ENCODE data around the gene CLDN16. TPM values are rescaled to one million over a fixed set of nuclear protein-coding genes. Genes with fewer than 3 reads are reported as not detected.

CLDN16 gene
- total RNA-seq, 2 donors from 2014 or later = not detected

GRCh38 chr3:190375671-190376070 lies 12.3 kb upstream of the CLDN16 start:
- no peak for DNase-seq (ENCODE audit: low spot score)
- intact Hi-C loops (cut with DNase I) = no loop called here

GRCh38 chr3:190378240-190378891 lies 9.6 kb upstream of the CLDN16 start:
- DNase-seq (ENCODE audit: low spot score) = no peak
- intact Hi-C loops (cut with DNase I) = no loop called here

GRCh38 chr3:190380184-190380583 lies 7.8 kb upstream of the CLDN16 start:
- no peak for DNase-seq (ENCODE audit: low spot score)
- intact Hi-C loops (cut with DNase I) = no loop called here

DNA sequence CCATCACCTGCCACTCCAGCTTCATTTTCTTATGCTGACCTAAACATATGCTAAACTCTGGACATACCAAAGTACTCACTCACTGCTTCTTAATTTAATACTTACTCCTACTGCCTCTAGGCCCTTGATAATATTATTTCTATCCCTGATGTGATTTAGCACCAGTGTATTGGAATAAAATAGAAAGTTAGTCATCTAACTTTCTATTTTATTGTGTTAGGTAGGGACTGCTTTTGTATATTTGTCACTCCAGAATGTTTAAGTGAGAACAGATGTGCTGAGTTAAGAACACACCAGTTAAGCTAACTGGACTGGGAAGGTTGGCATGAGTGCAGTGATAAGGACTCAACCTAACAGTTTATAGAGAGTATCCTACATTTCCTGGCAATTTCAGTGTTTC lies 6.5 kb upstream of the CLDN16 start:
- intact Hi-C loops (cut with DNase I) = no loop called here
- no peak for DNase-seq (ENCODE audit: low spot score)

- DNase-seq (ENCODE audit: low spot score) = no peak
- intact Hi-C loops (cut with DNase I) = no loop called here
Observed at GRCh38 chr3:190382082-190382481, 5.9 kb upstream of the CLDN16 start.

DNA sequence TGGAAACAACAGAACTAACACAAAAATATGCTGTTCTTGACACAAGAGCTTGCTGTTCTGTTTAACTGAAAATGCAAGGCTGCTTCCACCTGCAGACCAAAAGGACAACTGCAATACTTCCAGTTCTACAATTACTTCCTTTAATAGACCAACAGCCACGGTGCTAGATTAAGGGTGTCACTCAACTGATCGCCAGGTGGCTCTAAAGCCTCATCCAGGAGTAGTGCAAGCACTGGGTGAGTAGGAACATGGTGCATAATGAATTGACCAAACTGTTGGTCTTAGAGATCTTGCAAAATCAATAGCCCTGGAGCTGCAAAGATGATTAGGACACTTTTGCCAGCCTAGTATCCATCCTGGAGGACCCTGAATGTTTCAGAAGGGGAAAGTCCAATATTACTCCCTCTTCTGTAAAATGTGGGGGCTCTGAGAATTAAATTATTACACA lies 3.6 kb upstream of the CLDN16 start:
- DNase-seq (ENCODE audit: low spot score) = no peak
- intact Hi-C loops (cut with DNase I) = no loop called here

DNA sequence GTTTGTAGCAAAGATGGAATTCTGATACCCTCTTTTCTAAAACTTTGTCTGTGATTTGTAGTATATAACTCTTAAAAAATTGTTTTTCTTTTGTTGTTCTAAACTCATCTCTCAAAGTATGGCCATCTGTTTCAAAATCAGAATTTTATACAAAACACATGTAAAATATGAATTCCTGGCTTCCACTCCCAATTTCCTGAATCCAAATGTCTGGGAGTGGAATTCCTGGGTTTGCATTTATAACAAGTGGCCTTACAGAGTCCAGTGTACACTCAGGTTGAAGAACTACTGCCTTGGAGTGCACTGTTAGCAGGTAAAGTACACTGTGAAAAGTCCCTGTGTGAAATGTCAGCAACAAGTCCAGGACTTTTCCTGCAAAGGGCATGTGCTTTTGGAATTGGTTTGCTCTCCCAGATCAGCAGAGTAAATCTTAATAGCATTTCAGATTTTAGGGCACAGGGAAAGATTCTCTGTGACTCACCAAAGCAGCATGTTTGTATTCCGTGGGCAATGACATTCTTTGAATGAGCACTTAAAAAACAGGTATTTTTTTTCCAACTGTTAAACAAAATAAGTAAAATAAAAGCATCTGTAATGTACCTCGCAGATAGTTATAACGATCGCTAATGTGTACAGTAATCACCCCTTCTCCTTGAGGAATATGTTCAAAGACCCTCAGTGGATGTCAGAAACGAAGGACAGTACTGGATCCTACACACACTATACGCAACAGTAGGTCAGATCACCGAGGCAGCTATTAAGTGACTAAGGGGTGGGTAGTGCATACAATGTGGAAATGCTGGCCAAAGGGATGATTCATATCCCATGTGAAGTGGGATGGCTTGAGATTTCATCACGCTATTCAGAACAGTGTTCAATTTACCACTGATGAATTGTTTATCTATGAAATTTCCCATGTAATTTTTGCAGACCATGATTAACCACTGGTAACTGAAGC lies 2.0 kb upstream of the CLDN16 start:
- no peak for DNase-seq (ENCODE audit: low spot score)
- intact Hi-C loops (cut with DNase I) = no loop called here

DNA sequence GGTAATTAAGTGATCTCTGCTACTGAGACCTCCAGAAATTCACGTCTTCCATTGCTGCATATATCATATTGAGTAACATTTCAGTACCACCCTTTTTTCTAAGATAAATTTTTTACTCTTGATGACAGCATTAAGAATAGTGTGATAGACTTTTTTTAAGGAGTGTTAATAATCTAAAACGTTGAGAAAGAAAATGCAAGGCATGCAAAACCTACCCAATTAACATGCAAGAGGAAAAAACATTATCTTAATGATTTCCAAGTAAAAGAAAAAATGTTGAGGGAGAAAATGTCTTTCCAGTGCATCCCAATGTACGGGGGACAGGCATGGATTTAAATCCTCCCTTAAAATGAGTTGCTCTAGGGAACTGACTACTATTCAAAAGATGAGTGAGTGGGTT lies 740 bp downstream of the CLDN16 start:
- no peak for DNase-seq (ENCODE audit: low spot score)
- intact Hi-C loops (cut with DNase I) = no loop called here

- intact Hi-C loops (cut with DNase I) = no loop called here
- DNase-seq (ENCODE audit: low spot score) = no peak
Observed at GRCh38 chr3:190396001-190396400, 8.0 kb downstream of the CLDN16 start.

GRCh38 chr3:190397889-190398288 lies 9.9 kb downstream of the CLDN16 start:
- intact Hi-C loops (cut with DNase I) = no loop called here
- DNase-seq (ENCODE audit: low spot score) = no peak

DNA sequence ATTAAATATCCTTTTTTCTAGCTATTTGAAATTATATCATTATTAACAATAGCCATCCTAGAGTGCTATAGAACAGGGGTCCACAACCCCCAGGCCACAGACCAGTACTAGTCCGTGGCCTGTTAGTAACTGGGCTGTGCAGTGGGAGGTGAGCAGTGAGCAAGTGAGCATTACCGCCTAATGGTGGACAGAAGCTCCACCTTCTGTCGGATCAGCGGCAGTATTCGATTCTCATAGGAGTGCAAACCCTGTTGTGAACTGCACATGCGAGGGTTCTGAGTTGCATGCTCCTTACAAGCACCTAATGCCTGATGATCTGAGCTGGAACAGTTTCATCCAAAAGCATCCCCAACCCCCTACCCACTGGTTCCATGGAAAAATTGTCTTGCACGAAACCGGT lies 11.7 kb downstream of the CLDN16 start:
- DNase-seq (ENCODE audit: low spot score) = no peak
- intact Hi-C loops (cut with DNase I) = no loop called here

GRCh38 chr3:190401963-190402362 lies 14.0 kb downstream of the CLDN16 start:
- intact Hi-C loops (cut with DNase I) = no loop called here
- no peak for DNase-seq (ENCODE audit: low spot score)

- intact Hi-C loops (cut with DNase I) = no loop called here
- no peak for DNase-seq (ENCODE audit: low spot score)
Observed at GRCh38 chr3:190404715-190405114, 16.8 kb downstream of the CLDN16 start.

- DNase-seq (ENCODE audit: low spot score) = no peak
- intact Hi-C loops (cut with DNase I) = no loop called here
Observed at GRCh38 chr3:190414297-190414696, 26.3 kb downstream of the CLDN16 start.

DNA sequence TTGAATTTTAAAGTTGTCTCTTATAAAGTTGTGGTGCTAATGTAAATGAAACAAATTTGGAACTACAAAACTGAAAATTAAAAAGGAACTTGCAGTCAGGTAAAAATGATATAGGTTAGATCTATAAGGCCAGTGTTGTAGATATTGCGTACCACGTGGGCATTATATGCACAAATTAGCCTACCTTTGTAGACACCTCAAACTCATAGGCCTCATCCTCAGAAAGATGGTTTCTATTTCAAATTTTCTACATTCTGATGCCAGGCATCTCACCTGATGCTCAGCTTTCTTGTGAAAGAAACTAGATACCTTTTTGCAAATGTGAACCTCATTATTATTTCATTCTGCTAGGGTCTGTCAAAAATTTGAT lies 36.1 kb downstream of the CLDN16 start:
- intact Hi-C loops (cut with DNase I) = loop anchor here in 1 of 2 donors (10.0 kb wide), 1 partner anchor 189 kb away; no protein-coding TSS in a partner anchor
- DNase-seq (ENCODE audit: low spot score) = no peak

- intact Hi-C loops (cut with DNase I) = loop anchor here in 1 of 2 donors (10.0 kb wide), 1 partner anchor 190 kb away; no protein-coding TSS in a partner anchor
- DNase-seq (ENCODE audit: low spot score) = no peak
Observed at GRCh38 chr3:190424478-190425439, 36.8 kb downstream of the CLDN16 start.

GRCh38 chr3:190425833-190426232 lies 37.9 kb downstream of the CLDN16 start:
- no peak for DNase-seq (ENCODE audit: low spot score)
- intact Hi-C loops (cut with DNase I) = loop anchor here in 1 of 2 donors (10.0 kb wide), 1 partner anchor 191 kb away; no protein-coding TSS in a partner anchor

DNA sequence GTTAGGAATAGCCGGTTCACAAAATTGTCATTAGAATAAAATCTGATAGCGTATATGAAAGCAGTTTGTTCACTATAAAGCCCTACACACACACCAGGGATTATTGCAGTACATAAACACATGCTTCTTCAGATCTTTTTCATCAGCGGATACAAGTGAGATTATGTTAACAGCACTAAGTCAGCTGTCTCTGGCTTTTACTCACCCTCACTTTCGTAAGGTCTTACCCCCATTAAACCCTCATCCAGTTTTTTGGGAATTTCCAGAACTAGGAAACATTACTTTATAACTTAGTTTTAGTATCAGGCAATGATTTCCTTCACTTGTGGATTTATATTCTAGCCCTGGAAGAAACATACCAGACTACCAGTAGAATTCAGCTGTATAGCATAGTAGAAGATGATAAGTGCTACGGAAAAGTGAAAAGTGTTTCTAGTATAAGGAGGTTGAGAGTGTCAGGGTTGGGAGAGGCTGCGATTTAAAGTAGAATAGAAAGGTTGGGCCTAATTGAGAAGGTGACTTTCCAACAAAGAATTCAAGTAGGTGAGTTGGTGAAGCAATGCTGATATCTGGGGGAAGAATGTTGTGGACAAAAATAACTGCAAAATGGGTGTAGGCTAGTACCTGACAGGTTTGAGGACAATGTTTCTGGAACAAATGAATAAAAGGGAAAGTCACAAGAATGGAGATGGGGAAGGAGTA lies 39.0 kb downstream of the CLDN16 start:
- intact Hi-C loops (cut with DNase I) = loop anchor here in 1 of 2 donors (10.0 kb wide), 1 partner anchor 192 kb away; no protein-coding TSS in a partner anchor
- DNase-seq (ENCODE audit: low spot score) = no peak

- intact Hi-C loops (cut with DNase I) = loop anchor here in 1 of 2 donors (10.0 kb wide), 1 partner anchor 195 kb away; no protein-coding TSS in a partner anchor
- DNase-seq (ENCODE audit: low spot score) = no peak
Observed at GRCh38 chr3:190429681-190430080, 41.7 kb downstream of the CLDN16 start.
